CD4-positive, alpha-beta T cell (primary cell): ENCODE data around the gene LRRC36. TPM values are rescaled to one million over a fixed set of nuclear protein-coding genes. Genes with fewer than 3 reads are reported as not detected.
"Not testable (repeated sequence)": the region's sequence is repeated elsewhere in the genome, so short reads cannot be mapped to it uniquely, and the experiment has no call there.

Experiments
- ATAC-seq: fragments of 200-7000 bp; cut with Tn5 transposase; one replicate; pipeline ENCODE4 v1.10.0; 2022; ENCODE audit warnings: mild to moderate bottlenecking; ENCODE audit not compliant: poor library complexity
- CTCF ChIA-PET: fragments of 350-600 bp; sonication (Branson Sonifier 250); formaldehyde crosslinking; loops from one replicate; lab custom pipeline; 2021; ENCODE audit warnings: antibody characterized with exemption, inconsistent platforms; lab: Charles Lee
- POLR2A ChIA-PET: fragments of 350-600 bp; sonication (Branson Sonifier 250); formaldehyde crosslinking; loops from one replicate; lab custom pipeline; 2021; ENCODE audit warnings: antibody characterized with exemption, inconsistent platforms; lab: Charles Lee
- DNase-seq, 14 experiments: peaks; one replicate each; pipeline ENCODE4 v3.0.0-alpha.2; 2013 to 2020; ENCODE audit warnings: mixed read lengths in 2 of 14
- H3K27ac ChIP-seq, 2 donors: one replicate each; pipeline versions ENCODE4 v1.5.1 to v1.7.0; 2013; ENCODE audit warnings: low read length in 2 of 2, low read depth in 1 of 2, mild to moderate bottlenecking in 1 of 2
- H3K27me3 ChIP-seq, 2 experiments: 1 replicate in 1 of 2; 2 replicates in 1 of 2; pipeline versions ENCODE4 v1.6.1 to v1.7.0; 2013; ENCODE audit warnings: low read length in 2 of 2, control low read depth in 1 of 2, mild to moderate bottlenecking in 1 of 2, moderate library complexity in 1 of 2; ENCODE audit not compliant: insufficient read depth in 2 of 2, control insufficient read depth in 1 of 2
- H3K36me3 ChIP-seq: one replicate; pipeline ENCODE4 v1.6.1; 2013; ENCODE audit warnings: low read length, control low read depth; ENCODE audit not compliant: insufficient read depth
- H3K4me1 ChIP-seq: one replicate; pipeline ENCODE4 v1.6.1; 2013; ENCODE audit warnings: low read length, control low read depth; ENCODE audit not compliant: insufficient read depth
- H3K4me3 ChIP-seq: one replicate; pipeline ENCODE4 v1.5.1; 2013; ENCODE audit warnings: mild to moderate bottlenecking, low read length, moderate library complexity
- H3K9me3 ChIP-seq, 2 experiments: 1 replicate in 1 of 2; 2 replicates in 1 of 2; pipeline versions ENCODE4 v1.6.1 to v1.7.0; 2013; ENCODE audit warnings: low read length in 2 of 2, mild to moderate bottlenecking in 2 of 2, control low read depth in 1 of 2, moderate library complexity in 1 of 2; ENCODE audit not compliant: control insufficient read depth in 1 of 2, insufficient read depth in 1 of 2
- H3K27ac Mint-ChIP-seq: one replicate; pipeline ENCODE4 v1.8.0; 2020; ENCODE audit warnings: mixed read lengths
- H3K27me3 Mint-ChIP-seq: one replicate; pipeline ENCODE4 v1.8.0; 2021; ENCODE audit warnings: mixed read lengths
- H3K36me3 Mint-ChIP-seq: one replicate; pipeline ENCODE4 v1.8.0; 2021; ENCODE audit warnings: low read depth, mixed read lengths
- H3K4me1 Mint-ChIP-seq: one replicate; pipeline ENCODE4 v1.8.0; 2021; ENCODE audit warnings: low read depth, mixed read lengths
- H3K4me3 Mint-ChIP-seq: one replicate; pipeline ENCODE4 v1.8.0; 2020; ENCODE audit warnings: mild to moderate bottlenecking, mixed read lengths
- H3K9me3 Mint-ChIP-seq: one replicate; pipeline ENCODE4 v1.8.0; 2020; ENCODE audit warnings: mixed read lengths
- CTCF ChIP-seq: fragments of 200-600 bp; IDR thresholded peaks from one replicate; pipeline ENCODE4 v1.8.0; 2022; ENCODE audit warnings: antibody characterized with exemption, mild to moderate bottlenecking
- intact Hi-C, 2 experiments: fragments of 100-400 bp; cut with DNase I in 1 of 2; cut with micrococcal nuclease in 1 of 2; formaldehyde crosslinking; loops; one replicate each; pipeline versions ENCODE4 v1.15.1 to v1.9.0; 2023 to 2025; cut with DNase I, micrococcal nuclease
- total RNA-seq, 174 experiments: library from RNA in 2 of 174; stranded (reverse) in 2 of 174; gene quantifications; one replicate each; pipeline ENCODE4 v1.2.3 and lab custom pipeline; 2021 to 2026

Gene LRRC36
- total RNA-seq, 2 experiments from 2014 or later: not detected

- Histone ChIP-seq H3K9me3 (no peaks in the 10 kb centered on the region), H3K4me1 (no peaks in the 10 kb centered on the region), H3K27ac (no peak overlapping the region), H3K4me3 (no peak overlapping the region), H3K36me3 (no peaks in the 10 kb centered on the region), H3K27me3 (no peaks in the 10 kb centered on the region)
- ChIA-PET CTCF (no interaction called here), POLR2A (no interaction called here)
- no peak for TF ChIP-seq CTCF
- ATAC-seq: no peak
- intact Hi-C loops: loop anchor here in 1 of 2 experiments (5.0 kb wide), 1 partner anchor 117 kb away; no protein-coding TSS in a partner anchor
- no peak for DNase-seq
- Mint-ChIP-seq H3K4me1 (no peaks in the 10 kb centered on the region), H3K36me3 (no peaks in the 10 kb centered on the region), H3K27ac (no peak overlapping the region), H3K4me3 (no peak overlapping the region), H3K27me3 (peaks cover 5% of the 10 kb centered on the region), H3K9me3 (no peaks in the 10 kb centered on the region)
These were observed 23.7 kb downstream of the LRRC36 start for GRCh38 chr16:67350324-67350723.

DNA sequence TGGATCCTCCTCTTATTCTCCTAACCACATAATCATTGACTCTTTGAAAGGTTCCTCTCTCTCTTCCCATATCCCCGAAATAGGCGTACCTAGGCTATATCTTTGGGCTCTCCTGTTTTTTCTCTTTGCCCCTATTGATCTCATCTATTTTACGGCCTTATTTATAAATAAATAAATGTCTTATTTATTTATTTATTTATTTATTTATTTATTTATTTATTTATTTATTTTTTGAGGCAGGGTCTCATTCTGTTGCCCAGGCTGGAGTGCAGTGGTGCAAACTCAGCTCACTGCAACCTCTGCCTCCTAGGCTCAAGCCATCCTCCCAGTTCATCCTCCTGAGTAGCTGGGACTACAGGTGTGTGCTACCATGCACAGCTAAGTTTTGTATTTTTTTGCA is 25.8 kb downstream of the LRRC36 start:
- H3K27ac Mint-ChIP-seq: not testable (repeated sequence)

GRCh38 chr16:67356396-67356795 is 29.8 kb downstream of the LRRC36 start:
- H3K4me1 ChIP-seq: no peaks in the 10 kb centered on the region
- Mint-ChIP-seq H3K9me3 (no peaks in the 10 kb centered on the region), H3K4me1 (no peaks in the 10 kb centered on the region), H3K4me3 (no peak overlapping the region), H3K27me3 (peaks cover 14% of the 10 kb centered on the region), H3K36me3 (no peaks in the 10 kb centered on the region), H3K27ac (no peak overlapping the region)
- DNase-seq (no peak), ATAC-seq (no peak)
- no peak for TF ChIP-seq CTCF
- intact Hi-C loops: no loop called here
- CTCF ChIA-PET: no interaction called here
- no peaks in the 10 kb centered on the region for H3K27me3 ChIP-seq
- H3K9me3 ChIP-seq: no peaks in the 10 kb centered on the region
- H3K4me3 ChIP-seq: no peak overlapping the region
- no peak overlapping the region for H3K27ac ChIP-seq
- POLR2A ChIA-PET: no interaction called here
- no peaks in the 10 kb centered on the region for H3K36me3 ChIP-seq

More for the DNA sequence above, 25.8 kb downstream of the LRRC36 start:
- H3K9me3 Mint-ChIP-seq, H3K9me3 ChIP-seq, H3K4me3 ChIP-seq, CTCF ChIA-PET, POLR2A ChIA-PET, H3K4me1 ChIP-seq, H3K36me3 ChIP-seq, H3K27ac ChIP-seq, H3K36me3 Mint-ChIP-seq, H3K4me1 Mint-ChIP-seq, H3K4me3 Mint-ChIP-seq, H3K27me3 ChIP-seq, ATAC-seq, DNase-seq: not testable (repeated sequence)
- H3K27me3 Mint-ChIP-seq: peaks cover 13% of the 10 kb centered on the region
- intact Hi-C loops: loop anchor here in 1 of 2 experiments (5.0 kb wide), 1 partner anchor 115 kb away; no protein-coding TSS in a partner anchor

GRCh38 chr16:67357561-67357960 is 30.9 kb downstream of the LRRC36 start:
- no peaks in the 10 kb centered on the region for H3K36me3 Mint-ChIP-seq
- CTCF ChIA-PET: no interaction called here
- no peak for DNase-seq
- no peak overlapping the region for H3K4me3 Mint-ChIP-seq
- no peaks in the 10 kb centered on the region for H3K4me1 Mint-ChIP-seq
- Histone ChIP-seq H3K27me3 (no peaks in the 10 kb centered on the region), H3K4me3 (no peak overlapping the region), H3K27ac (no peak overlapping the region), H3K36me3 (no peaks in the 10 kb centered on the region), H3K4me1 (no peaks in the 10 kb centered on the region), H3K9me3 (no peaks in the 10 kb centered on the region)
- no peak for ATAC-seq
- no peaks in the 10 kb centered on the region for H3K9me3 Mint-ChIP-seq
- no peak overlapping the region for H3K27ac Mint-ChIP-seq
- POLR2A ChIA-PET: no interaction called here
- intact Hi-C loops: no loop called here
- H3K27me3 Mint-ChIP-seq: peaks cover 14% of the 10 kb centered on the region
- no peak for TF ChIP-seq CTCF

- intact Hi-C loops, H3K4me1 Mint-ChIP-seq, H3K27me3 ChIP-seq, ATAC-seq, H3K27ac Mint-ChIP-seq, CTCF ChIA-PET, H3K27ac ChIP-seq, H3K4me3 ChIP-seq, DNase-seq, H3K36me3 ChIP-seq, POLR2A ChIA-PET, H3K9me3 ChIP-seq, H3K9me3 Mint-ChIP-seq, H3K4me1 ChIP-seq, H3K4me3 Mint-ChIP-seq, H3K36me3 Mint-ChIP-seq: not testable (repeated sequence)
- H3K27me3 Mint-ChIP-seq: peaks cover 14% of the 10 kb centered on the region
These were observed 33.1 kb downstream of the LRRC36 start for GRCh38 chr16:67359540-67360269.
